GM21528 (cell line): ENCODE results near the gene SIGLEC14.
"Not testable (repeated sequence)": the region's sequence is repeated elsewhere in the genome, so short reads cannot be mapped to it uniquely, and the experiment has no call there.

Experiments
- ATAC-seq: cut with Tn5 transposase; IDR thresholded peaks from one replicate; pipeline ENCODE4 v1.9.1; 2021; ENCODE audit warnings: mild to moderate bottlenecking, moderate library complexity; ENCODE audit not compliant: unreplicated experiment, low FRiP score

Gene SIGLEC14

GRCh38 chr19:51646730-51647129 is at the start of gene SIGLEC14:
SIGLEC14 (minus strand) TSS chr19:51646825; CDS start chr19:51646759, 66 bp downstream.
- ATAC-seq = not testable (repeated sequence)

- ATAC-seq = no peak
Measured at GRCh38 chr19:51695702-51696315, 49.2 kb upstream of the SIGLEC14 start.

DNA sequence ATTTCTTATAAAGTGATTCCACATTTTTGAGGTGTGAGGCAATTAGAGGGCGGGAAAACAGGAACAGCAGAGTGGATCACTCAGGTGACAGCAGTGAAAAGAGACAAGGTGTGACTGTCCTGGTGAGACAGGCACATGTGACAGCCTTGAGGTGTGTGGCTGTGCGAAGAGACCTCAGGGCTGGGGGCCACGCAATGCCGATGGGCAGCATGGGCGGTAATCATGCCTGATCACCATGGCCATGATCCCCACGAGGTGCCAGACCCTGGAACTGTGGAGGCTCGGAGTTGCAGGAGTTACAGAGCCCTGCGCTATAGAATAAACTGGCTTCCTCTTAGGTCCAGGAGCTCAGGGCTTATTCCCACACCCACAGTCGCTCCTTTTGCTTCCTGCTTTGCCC is 48.5 kb upstream of the SIGLEC14 start:
- no peak for ATAC-seq

- ATAC-seq = no peak
Measured at GRCh38 chr19:51694318-51695085, 47.9 kb upstream of the SIGLEC14 start.

DNA sequence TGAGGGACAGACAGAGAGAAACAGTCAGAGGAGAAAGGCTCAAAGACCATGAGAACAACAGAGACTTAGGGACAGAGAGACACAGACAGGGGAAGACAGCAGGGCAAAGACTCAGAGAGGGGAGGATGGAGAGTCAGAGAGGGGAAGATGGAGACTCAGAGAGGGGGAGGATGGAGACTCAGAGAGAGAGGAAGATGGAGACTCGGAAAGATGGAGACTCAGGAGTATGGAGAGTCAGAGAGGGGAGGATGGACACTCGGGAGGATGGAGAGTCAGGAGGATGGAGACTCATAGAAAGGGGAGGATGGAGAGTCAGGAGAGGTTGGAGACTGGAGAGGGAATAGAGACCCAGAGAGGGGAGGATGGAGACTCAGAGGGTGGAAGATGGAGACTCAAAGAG is 47.2 kb upstream of the SIGLEC14 start:
- ATAC-seq = no peak

GRCh38 chr19:51693260-51693659 is 46.6 kb upstream of the SIGLEC14 start, which contains the start of gene SPACA6:
SPACA6 (plus strand) TSS chr19:51693330; CDS start chr19:51693527, 197 bp downstream.
- ATAC-seq = no peak

DNA sequence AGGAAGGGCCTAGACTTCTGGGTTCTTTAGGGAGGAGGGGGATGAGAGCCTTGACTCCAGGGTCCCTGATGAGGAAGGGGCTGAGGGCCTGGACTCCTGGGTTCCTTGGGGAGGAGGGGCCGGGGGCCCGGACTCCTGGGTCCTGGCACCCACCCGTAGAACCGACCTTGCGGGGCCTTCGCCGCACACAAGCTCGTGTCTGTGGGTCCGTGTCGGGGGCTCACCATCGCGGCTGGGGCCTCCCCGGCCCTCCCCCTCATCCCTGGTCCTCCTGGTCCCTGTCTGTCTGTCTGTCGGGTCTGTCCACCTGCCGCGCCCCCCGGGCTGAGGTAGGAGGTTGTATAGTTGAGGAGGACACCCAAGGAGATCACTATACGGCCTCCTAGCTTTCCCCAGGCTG is 45.8 kb upstream of the SIGLEC14 start:
- ATAC-seq = no peak

GRCh38 chr19:51691584-51692428 is 45.2 kb upstream of the SIGLEC14 start:
- no peak for ATAC-seq

DNA sequence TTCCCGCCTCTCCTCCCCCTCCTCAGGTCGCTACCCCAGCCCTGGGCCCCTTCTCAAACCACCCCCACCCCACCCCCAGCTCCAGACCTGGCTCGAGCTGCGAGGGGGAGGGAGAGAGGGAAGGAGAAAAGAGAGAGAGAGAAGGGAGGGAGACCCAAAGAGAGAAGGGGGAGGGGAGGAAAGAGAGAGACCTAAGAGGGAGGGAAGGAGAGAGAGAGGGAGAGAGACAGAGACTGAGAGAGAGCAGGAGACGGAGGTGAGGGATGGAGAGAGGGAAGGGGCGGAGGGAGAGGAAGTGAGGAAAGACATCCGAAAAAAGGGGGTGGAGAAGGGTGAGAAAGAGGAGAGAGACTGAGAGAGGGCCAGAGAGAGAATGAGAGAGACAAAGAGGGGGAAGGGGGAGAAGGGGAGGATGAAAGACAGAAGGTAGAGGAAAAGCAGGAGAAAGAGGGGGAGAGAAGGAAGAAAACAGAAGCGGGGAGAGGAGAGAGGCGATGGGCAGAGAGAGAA is 44.5 kb upstream of the SIGLEC14 start:
- no peak for ATAC-seq

GRCh38 chr19:51690454-51691073 is 43.9 kb upstream of the SIGLEC14 start:
- no peak for ATAC-seq

GRCh38 chr19:51689751-51690453 is 43.3 kb upstream of the SIGLEC14 start:
- ATAC-seq = no peak

DNA sequence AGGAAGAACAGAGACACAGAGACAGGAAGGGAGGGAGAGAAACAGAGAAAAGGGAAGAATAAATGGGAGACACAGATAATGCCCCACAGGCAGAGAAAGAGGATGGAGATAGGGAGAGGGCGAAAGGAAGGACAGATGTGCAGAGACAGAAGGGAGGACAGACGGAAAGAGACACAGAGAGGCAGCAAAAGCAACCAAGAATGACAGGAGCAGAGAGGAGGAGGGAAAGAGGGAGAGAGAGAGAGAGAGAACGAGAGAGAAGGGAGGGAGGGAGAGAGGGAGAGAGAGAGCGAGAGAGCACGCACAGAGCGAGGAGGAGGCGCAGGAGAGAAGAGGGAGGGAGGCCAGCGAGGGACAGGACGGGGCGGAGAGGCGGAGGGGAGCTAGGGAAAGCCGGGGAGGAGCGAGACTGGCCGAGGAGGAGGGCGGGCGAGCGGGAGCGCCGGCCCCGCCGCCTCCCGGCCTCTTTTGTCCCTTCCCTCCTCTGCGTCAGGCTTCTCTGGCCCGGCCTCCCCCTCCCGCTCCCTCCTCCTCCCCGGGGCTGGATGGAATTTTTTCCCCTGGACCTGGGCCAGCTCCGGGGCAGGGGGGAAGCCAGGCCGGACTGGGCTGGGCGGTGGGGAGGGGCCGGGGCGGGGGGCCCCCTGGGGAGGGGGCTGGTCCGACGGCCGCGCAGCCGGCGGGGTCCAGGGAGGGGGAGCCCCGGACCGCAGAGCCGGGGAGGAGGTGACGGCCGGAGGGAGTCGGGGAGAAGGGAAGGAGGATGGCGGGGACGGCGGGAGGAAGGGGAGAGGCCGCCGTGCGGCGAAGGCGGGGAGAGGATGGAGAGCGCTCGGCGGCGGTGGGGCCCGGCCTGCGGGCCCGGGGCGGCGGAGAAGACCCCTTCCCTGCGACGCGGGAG is 42.3 kb upstream of the SIGLEC14 start:
- no peak for ATAC-seq

GRCh38 chr19:51687791-51688670 is 41.4 kb upstream of the SIGLEC14 start:
- no peak for ATAC-seq

DNA sequence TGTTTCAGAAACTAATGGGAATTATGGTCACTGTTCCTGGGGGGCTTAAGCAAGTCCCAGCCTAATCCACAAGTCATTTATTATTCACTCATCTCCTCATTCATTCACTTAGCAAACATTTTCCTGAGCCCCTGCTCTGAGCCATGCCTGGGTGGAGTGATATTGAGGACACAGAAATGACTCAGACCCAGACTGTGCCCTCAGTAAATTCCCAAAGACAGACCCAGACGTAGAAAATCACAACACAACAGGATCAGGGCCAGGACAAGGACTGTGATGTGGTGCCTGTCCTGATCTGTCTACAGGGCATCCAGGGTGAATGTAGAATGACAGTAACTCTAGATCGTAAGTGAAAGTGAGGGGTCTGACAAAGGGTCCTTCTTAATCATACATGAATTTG is 39.5 kb upstream of the SIGLEC14 start:
- no peak for ATAC-seq

DNA sequence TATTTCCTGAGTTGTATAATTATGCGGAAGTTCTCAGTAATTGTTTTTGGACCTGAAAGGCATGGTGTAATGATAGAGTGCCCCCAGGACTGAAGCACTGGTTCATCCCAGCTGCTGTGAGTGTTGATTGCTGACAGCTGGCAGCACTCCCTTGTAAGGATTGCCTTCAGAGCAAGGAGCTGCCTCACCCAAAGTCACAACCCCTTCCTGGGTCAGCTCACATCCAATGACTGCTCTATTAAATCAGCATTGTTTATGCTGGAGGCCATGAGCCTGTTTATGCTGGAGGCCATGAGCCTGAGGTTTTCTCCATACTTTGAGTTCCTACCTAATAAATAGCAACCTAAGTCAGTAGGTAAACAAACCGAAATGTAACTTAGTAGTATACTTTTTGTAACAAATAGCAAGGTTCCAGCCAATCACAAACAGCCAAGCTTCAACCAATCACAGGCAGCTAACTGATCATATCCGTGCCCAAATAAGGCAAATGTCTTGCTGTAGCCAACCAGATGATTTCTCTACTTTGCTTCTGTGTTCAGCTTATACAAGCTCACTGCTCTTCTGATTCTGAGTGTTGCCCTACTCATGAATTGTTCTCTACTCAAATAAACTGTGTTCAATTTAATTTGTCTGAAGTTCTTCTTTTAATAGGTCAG is 34.8 kb upstream of the SIGLEC14 start:
- ATAC-seq = no peak

GRCh38 chr19:51680474-51680873 is 33.8 kb upstream of the SIGLEC14 start:
- no peak for ATAC-seq

DNA sequence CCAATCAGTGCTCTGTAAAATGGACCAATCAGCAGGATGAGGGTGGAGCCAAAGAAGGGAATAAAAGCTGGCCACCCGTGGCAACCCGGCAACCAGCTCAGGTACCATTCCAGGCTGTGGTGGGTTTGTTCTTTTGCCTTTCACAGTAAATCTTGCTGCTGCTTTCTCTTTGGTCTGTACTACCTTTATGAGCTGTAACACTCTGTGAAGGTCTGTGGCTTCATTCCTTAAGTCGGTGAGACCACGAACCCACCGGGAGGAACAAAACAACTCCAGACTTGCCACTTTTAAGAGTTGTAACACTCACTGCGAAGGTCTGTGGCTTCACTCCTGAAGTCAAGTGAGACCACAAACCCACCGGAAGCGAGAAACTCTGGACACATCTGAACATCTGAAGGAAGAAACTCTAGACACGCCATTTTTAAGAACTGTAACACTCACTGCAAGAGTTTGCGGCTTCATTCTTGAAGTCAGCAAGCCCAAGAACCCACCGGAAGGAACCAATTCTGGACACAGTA is 30.0 kb upstream of the SIGLEC14 start:
- ATAC-seq = no peak
